Left lobe of liver (tissue), 2 donors: Measurements from ENCODE around the gene CADPS2. TPM values are rescaled to one million over a fixed set of nuclear protein-coding genes. Genes with fewer than 3 reads are reported as not detected.

Experiments used
- ATAC-seq: fragments of 200-7000 bp; cut with Tn5 transposase; one replicate; pipeline ENCODE4 v1.9.1; 2020; ENCODE audit warnings: mild to moderate bottlenecking, moderate library complexity
- DNase-seq: peaks from one replicate; pipeline ENCODE4 v3.0.0-alpha.2; 2020; ENCODE audit warnings: low spot score
- total RNA-seq: library from RNA; stranded (reverse); gene quantifications from one replicate; pipeline ENCODE4 v1.2.1, GENCODE V29; 2021
- donor health status: DM: no; HTN: no; CAD: no; lungs with moderate emphysema.
- donor health status: DM: no; HTN: yes; CAD: no.

CADPS2 gene
- total RNA-seq, 1 donor from 2014 or later, result 13.2 TPM

- DNase-seq, result no peak
- no peak for ATAC-seq
Observed at GRCh38 chr7:122790132-122790531, 96.1 kb downstream of the CADPS2 start.

GRCh38 chr7:122789156-122789555 lies 97.1 kb downstream of the CADPS2 start:
- ATAC-seq (no peak), DNase-seq (no peak)

- ATAC-seq (no peak), DNase-seq (no peak)
Observed at GRCh38 chr7:122770686-122771335, 115.4 kb downstream of the CADPS2 start.

GRCh38 chr7:122768827-122769226 lies 117.4 kb downstream of the CADPS2 start:
- ATAC-seq (no peak), DNase-seq (no peak)

GRCh38 chr7:122767339-122767738 lies 118.9 kb downstream of the CADPS2 start:
- ATAC-seq (no peak), DNase-seq (no peak)

GRCh38 chr7:122766593-122766992 lies 119.7 kb downstream of the CADPS2 start:
- ATAC-seq (no peak), DNase-seq (no peak)

- DNase-seq, result no peak
- ATAC-seq, result no peak
Observed at GRCh38 chr7:122764902-122765301, 121.4 kb downstream of the CADPS2 start.

- ATAC-seq, result no peak
- no peak for DNase-seq
Observed at GRCh38 chr7:122764020-122764419, 122.2 kb downstream of the CADPS2 start.

- no peak for ATAC-seq
- DNase-seq, result no peak
Observed at GRCh38 chr7:122762071-122762470, 124.2 kb downstream of the CADPS2 start.

- ATAC-seq (no peak), DNase-seq (no peak)
Observed at GRCh38 chr7:122758501-122758900, 127.8 kb downstream of the CADPS2 start.

GRCh38 chr7:122756860-122757259 lies 129.4 kb downstream of the CADPS2 start:
- no peak for DNase-seq
- no peak for ATAC-seq

GRCh38 chr7:122755696-122756095 lies 130.6 kb downstream of the CADPS2 start:
- no peak for DNase-seq

GRCh38 chr7:122752583-122752982 lies 133.7 kb downstream of the CADPS2 start:
- ATAC-seq (no peak), DNase-seq (no peak)

More at GRCh38 chr7:122755696-122756095, 130.6 kb downstream of the CADPS2 start:
- no peak for ATAC-seq

GRCh38 chr7:122750389-122750788 lies 135.9 kb downstream of the CADPS2 start:
- no peak for ATAC-seq
- no peak for DNase-seq

GRCh38 chr7:122748195-122748594 lies 138.1 kb downstream of the CADPS2 start:
- ATAC-seq (no peak), DNase-seq (no peak)

GRCh38 chr7:122746948-122747347 lies 139.3 kb downstream of the CADPS2 start:
- ATAC-seq (no peak), DNase-seq (no peak)

- DNase-seq (no peak), ATAC-seq (no peak)
Observed at GRCh38 chr7:122743211-122743610, 143.0 kb downstream of the CADPS2 start.

GRCh38 chr7:122738947-122739346 lies 147.3 kb downstream of the CADPS2 start:
- ATAC-seq (no peak), DNase-seq (no peak)

- DNase-seq (no peak), ATAC-seq (no peak)
Observed at GRCh38 chr7:122736183-122736582, 150.1 kb downstream of the CADPS2 start.

GRCh38 chr7:122727759-122728158 lies 158.5 kb downstream of the CADPS2 start:
- ATAC-seq (no peak), DNase-seq (no peak)

- no peak for DNase-seq
Observed at GRCh38 chr7:122727354-122727753, 158.9 kb downstream of the CADPS2 start.

GRCh38 chr7:122726881-122727280 lies 159.4 kb downstream of the CADPS2 start:
- ATAC-seq, result no peak
- DNase-seq, result no peak

More at GRCh38 chr7:122727354-122727753, 158.9 kb downstream of the CADPS2 start:
- no peak for ATAC-seq

GRCh38 chr7:122724366-122724765 lies 161.9 kb downstream of the CADPS2 start:
- DNase-seq, result no peak
- no peak for ATAC-seq
